Measurements from ENCODE around the gene ELF1. TPM values are rescaled to one million over a fixed set of nuclear protein-coding genes. Genes with fewer than 3 reads are reported as not detected.

Gene ELF1
- total and polyA plus RNA-seq, 11 donors, result 7.7 to 75.4 (median 33.5) TPM

DNA sequence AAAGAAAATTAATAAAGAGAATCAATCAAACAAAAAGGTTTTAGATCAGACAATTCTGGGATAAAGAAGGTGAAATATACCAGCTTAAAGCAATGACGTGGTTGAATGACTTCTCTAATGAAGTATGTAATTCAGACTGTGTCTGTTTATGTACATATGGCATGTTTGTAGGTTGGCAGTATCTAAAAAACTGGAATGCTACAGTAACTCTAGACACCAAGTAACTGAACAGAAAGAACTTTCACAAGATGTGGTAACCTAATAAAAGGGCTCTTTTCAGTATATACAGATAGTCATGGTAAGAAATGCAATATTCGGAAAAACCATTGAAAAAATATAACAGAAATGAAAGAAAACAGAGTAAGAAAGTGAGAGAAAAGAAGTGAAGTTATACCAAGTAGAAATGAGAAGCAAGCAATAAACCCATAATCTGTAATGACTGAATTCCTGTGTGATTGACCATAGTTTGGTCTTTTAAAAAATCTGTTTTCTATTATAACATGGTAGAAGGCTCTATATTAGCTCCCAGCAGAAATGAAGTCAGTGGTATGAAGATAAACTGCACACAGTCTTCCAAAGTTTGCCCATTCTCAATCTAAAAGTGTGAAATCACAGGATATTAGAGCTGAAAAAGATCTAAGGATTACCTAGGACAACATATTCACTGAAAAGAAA, 31.4 kb downstream of the ELF1 start:
- H3K9me3 ChIP-seq, result no peaks in the 10 kb centered on the region
- peak overlapping the region in 1 of 12 donors; percentile 42 for H3K27ac ChIP-seq
- 91 to 98% (median 96%) methylated on average over 2 of the region's 2 CpGs for WGBS, 4 donors
- peaks cover 18 to 85% (median 42%) of the 10 kb centered on the region in 12 donors for H3K4me1 ChIP-seq
- no peak overlapping the region for H3K4me3 ChIP-seq
- DNase-seq (no peak), ATAC-seq (no peak)
- TF ChIP-seq POLR2A (IDR thresholded peaks at IDR 0.05), result no peak
- TF ChIP-seq, protein P1, sequence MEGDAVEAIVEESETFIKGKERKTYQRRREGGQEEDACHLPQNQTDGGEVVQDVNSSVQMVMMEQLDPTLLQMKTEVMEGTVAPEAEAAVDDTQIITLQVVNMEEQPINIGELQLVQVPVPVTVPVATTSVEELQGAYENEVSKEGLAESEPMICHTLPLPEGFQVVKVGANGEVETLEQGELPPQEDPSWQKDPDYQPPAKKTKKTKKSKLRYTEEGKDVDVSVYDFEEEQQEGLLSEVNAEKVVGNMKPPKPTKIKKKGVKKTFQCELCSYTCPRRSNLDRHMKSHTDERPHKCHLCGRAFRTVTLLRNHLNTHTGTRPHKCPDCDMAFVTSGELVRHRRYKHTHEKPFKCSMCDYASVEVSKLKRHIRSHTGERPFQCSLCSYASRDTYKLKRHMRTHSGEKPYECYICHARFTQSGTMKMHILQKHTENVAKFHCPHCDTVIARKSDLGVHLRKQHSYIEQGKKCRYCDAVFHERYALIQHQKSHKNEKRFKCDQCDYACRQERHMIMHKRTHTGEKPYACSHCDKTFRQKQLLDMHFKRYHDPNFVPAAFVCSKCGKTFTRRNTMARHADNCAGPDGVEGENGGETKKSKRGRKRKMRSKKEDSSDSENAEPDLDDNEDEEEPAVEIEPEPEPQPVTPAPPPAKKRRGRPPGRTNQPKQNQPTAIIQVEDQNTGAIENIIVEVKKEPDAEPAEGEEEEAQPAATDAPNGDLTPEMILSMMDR (IDR thresholded peaks at IDR 0.05), result no peak
- H3K36me3 ChIP-seq, result no peaks in the 10 kb centered on the region
- intact Hi-C loops (cut with DNase I), result loop anchor here in 3 of 10 donors (5.0 to 10.0 kb wide), 3 partner anchors 63 to 213 kb away; partner anchors contain the start of genes MRPS31 (in 1 of the 3) and WBP4 (in 1 of the 3)
- no peaks in the 10 kb centered on the region for H3K27me3 ChIP-seq

DNA sequence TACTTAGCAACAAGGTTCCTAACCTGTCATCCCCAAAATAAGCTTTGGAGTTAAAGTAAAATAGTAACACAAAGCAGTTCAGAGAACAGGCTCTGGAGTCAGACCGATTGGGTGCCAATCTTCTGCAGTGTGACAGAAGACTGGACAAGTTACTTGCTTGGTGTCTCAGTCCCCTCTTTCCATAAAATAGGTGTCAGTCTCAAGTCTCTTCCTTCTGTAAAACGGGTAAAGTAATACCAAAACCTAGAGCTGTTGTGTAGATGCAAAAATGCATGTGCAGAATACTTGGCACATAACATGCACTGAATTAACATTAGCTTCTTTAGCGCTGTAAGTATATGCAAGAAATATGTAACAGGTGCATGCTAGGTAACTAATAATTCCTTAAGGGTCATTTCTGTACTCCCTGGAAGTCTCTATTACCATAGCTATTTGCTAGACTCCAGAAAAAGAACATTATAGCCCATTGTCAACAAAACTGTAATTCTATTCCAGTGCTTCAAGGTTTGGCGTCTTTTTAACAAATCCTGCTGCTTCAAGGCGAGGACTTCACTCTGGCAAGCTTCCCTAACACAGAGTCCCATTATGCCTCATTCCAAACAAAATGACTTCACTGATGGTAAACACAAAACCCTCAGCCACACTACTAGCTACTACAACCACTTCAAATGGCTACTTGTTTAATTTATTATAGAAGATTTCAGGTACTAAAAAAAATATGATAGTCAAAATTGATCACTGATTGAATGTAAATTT, 32.8 kb downstream of the ELF1 start:
- Histone ChIP-seq H3K27ac (peak overlapping the region in 11 of 12 donors; percentile 27 to 95 (median 81)), H3K36me3 (peaks cover 0 to under 1% (median 0%) of the 10 kb centered on the region in 9 donors), H3K4me1 (peaks cover 18 to 87% (median 43%) of the 10 kb centered on the region in 12 donors), H3K27me3 (no peaks in the 10 kb centered on the region), H3K9me3 (no peaks in the 10 kb centered on the region), H3K4me3 (peak overlapping the region in 7 of 12 donors; percentile 28 to 57 (median 44))
- TF ChIP-seq POLR2A (IDR thresholded peaks at IDR 0.05), result no peak
- TF ChIP-seq, protein P1 (IDR thresholded peaks at IDR 0.05), result no peak
- 32 to 51% (median 36%) methylated on average over 5 of the region's 5 CpGs for WGBS, 4 donors
- no peak for DNase-seq
- intact Hi-C loops (cut with DNase I), result loop anchor here in 3 of 10 donors (5.0 to 10.0 kb wide), 3 partner anchors 61 to 211 kb away; partner anchors contain the start of genes MRPS31 (in 1 of the 3) and WBP4 (in 1 of the 3)
- ATAC-seq, result peak in 2 of 4 donors; percentile 27 to 32

DNA sequence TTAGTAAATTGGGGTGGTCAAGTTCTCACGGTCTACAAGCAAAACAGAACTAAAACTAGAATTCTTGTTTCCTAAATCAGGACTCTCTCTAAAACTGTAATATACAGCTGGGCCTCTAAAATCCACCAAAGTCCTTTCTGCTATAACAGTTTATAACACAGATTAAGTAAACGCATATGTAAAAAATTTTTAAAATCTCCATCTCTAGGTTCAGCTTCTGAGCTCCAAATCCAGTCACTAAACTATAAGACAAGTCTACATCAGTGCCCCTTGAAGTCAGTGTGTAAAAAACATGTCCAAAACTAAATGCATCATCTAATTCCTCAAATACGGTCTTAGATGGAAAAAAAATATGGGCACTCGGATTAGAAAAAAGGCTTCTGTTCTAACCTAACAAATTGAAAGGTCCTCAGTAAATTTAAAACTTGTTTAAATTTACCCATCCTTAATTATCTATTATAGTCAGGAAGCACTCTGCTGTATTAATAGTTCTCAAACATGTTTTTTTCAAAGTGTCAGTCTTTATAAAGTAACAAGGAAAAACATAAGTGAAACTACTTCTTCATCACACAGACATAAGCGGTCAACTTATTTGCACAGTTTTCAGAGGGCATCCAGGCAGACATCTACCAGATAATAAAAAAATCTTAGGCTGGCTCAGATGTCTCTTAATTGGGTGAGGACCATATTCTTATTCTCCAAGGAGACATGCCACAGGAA, 33.6 kb downstream of the ELF1 start:
- intact Hi-C loops (cut with DNase I), result loop anchor here in 3 of 10 donors (2.0 to 10.0 kb wide), 4 partner anchors 61 to 211 kb away; partner anchors contain the start of genes WBP4 (in 2 of the 3) and MRPS31 (in 1 of the 3)
- H3K4me3 ChIP-seq, result peak overlapping the region in 7 of 12 donors; percentile 28 to 57 (median 44)
- TF ChIP-seq, protein P1 (IDR thresholded peaks at IDR 0.05), result no peak
- no peak for TF ChIP-seq POLR2A (IDR thresholded peaks at IDR 0.05)
- 49 to 68% (median 52%) methylated on average over 5 of the region's 5 CpGs for WGBS, 4 donors
- H3K4me1 ChIP-seq, result peaks cover 18 to 85% (median 43%) of the 10 kb centered on the region in 12 donors
- DNase-seq (no peak), ATAC-seq (no peak)
- peaks cover 0 to 5% (median 0%) of the 10 kb centered on the region in 9 donors for H3K36me3 ChIP-seq
- no peaks in the 10 kb centered on the region for H3K27me3 ChIP-seq
- no peaks in the 10 kb centered on the region for H3K9me3 ChIP-seq
- H3K27ac ChIP-seq, result peak overlapping the region in 11 of 12 donors; percentile 59 to 95 (median 81)
